C4-2B (cell line): ENCODE measurements around the gene HTR6.

Source experiments
- H3K27ac ChIP-seq: fragments of 450-650 bp; 2 replicates; pipeline ENCODE4 v1.5.1; 2017
- CTCF ChIP-seq: fragments of 450-650 bp; conservative IDR thresholded peaks from 2 replicates; pipeline ENCODE4 v1.5.1; 2017; ENCODE audit warnings: mild to moderate bottlenecking
- ZFX ChIP-seq: fragments of 450-650 bp; IDR thresholded peaks from 2 replicates; pipeline ENCODE4 v1.6.1; 2017

The HTR6 gene

GRCh38 chr1:19712928-19713327, 48.3 kb downstream of the HTR6 start:
- TF ChIP-seq ZFX = no peak
- no peak overlapping the region for H3K27ac ChIP-seq

GRCh38 chr1:19715334-19716203, 50.9 kb downstream of the HTR6 start:
- H3K27ac ChIP-seq = no peak overlapping the region
- TF ChIP-seq CTCF (peak; percentile 84), ZFX (no peak)

- no peak overlapping the region for H3K27ac ChIP-seq
- TF ChIP-seq ZFX (no peak), CTCF (no peak)
Observed at GRCh38 chr1:19717467-19717866, 52.8 kb downstream of the HTR6 start.

- no peak for TF ChIP-seq ZFX
- TF ChIP-seq CTCF = no peak
- no peak overlapping the region for H3K27ac ChIP-seq
Observed at GRCh38 chr1:19720174-19720573, 55.5 kb downstream of the HTR6 start.

- TF ChIP-seq CTCF (no peak), ZFX (no peak)
- H3K27ac ChIP-seq = no peak overlapping the region
Observed at GRCh38 chr1:19720973-19721372, 56.3 kb downstream of the HTR6 start.

GRCh38 chr1:19723874-19724273, 59.2 kb downstream of the HTR6 start:
- TF ChIP-seq CTCF (no peak), ZFX (no peak)

GRCh38 chr1:19725606-19726005, 60.9 kb downstream of the HTR6 start:
- no peak overlapping the region for H3K27ac ChIP-seq
- no peak for TF ChIP-seq CTCF
- no peak for TF ChIP-seq ZFX

More at GRCh38 chr1:19723874-19724273, 59.2 kb downstream of the HTR6 start:
- H3K27ac ChIP-seq = no peak overlapping the region

GRCh38 chr1:19728413-19729145, 63.9 kb downstream of the HTR6 start:
- no peak overlapping the region for H3K27ac ChIP-seq
- no peak for TF ChIP-seq CTCF
- TF ChIP-seq ZFX = no peak
